Left lung (tissue), 10 donors: Measurements from ENCODE around the gene SIPA1L2. TPM values are rescaled to one million over a fixed set of nuclear protein-coding genes. Genes with fewer than 3 reads are reported as not detected.
A peak's percentile ranks its signal among the peaks of the same experiment; 100 is the strongest.

Experiments used
- ATAC-seq: fragments of 200-7000 bp; cut with Tn5 transposase; one replicate; pipeline ENCODE4 v1.9.1; 2020; ENCODE audit warnings: moderate library complexity
- DNase-seq, 4 donors: peaks; one replicate each; pipeline ENCODE4 v3.0.0-alpha.2; 2013 to 2020
- H3K27ac ChIP-seq, 2 donors: fragments of 200-600 bp; sonication (generic) in 1 of 2; one replicate each; pipeline versions ENCODE4 v1.5.0 to v1.8.0; 2020 to 2021
- H3K27me3 ChIP-seq, 2 donors: fragments of 200-600 bp; sonication (generic) in 1 of 2; one replicate each; pipeline versions ENCODE4 v1.5.0 to v1.8.0; 2020 to 2021
- H3K36me3 ChIP-seq, 2 donors: fragments of 200-600 bp; sonication (generic) in 1 of 2; one replicate each; pipeline versions ENCODE4 v1.5.0 to v1.8.0; 2020 to 2021
- H3K4me1 ChIP-seq, 2 donors: fragments of 200-600 bp; one replicate each; pipeline ENCODE4 v1.8.0; 2021
- H3K4me3 ChIP-seq, 2 donors: fragments of 200-600 bp; sonication (generic) in 1 of 2; one replicate each; pipeline versions ENCODE4 v1.5.0 to v1.8.0; 2020 to 2021; ENCODE audit warnings: mild to moderate bottlenecking in 1 of 2
- H3K9me3 ChIP-seq, 2 donors: fragments of 200-600 bp; sonication (generic) in 1 of 2; one replicate each; pipeline versions ENCODE4 v1.5.0 to v1.8.0; 2020 to 2021
- CTCF ChIP-seq, 2 donors: fragments of 200-600 bp; sonication (generic) in 1 of 2; IDR thresholded peaks; one replicate each; pipeline versions ENCODE4 v1.5.0 to v1.8.0; 2021; ENCODE audit warnings: antibody characterized with exemption in 2 of 2
- intact Hi-C, 2 donors: fragments of 100-400 bp; cut with DNase I; formaldehyde crosslinking; loops; one replicate each; pipeline versions ENCODE4 v1.11.2 to v1.14.2; 2022
- polyA plus RNA-seq, 6 donors: library from polyadenylated mRNA; unstranded; fragments of 120-200 nt; gene quantifications; one replicate each; pipeline ENCODE4 v1.2.1, GENCODE V29; 2013; ENCODE audit not compliant: insufficient read length in 6 of 6
- total RNA-seq, 2 donors: library from RNA; stranded (reverse); fragmentation: NEBNext Ultra II Directional; extraction: Animal tissue kit (Norgen Biotek cat#: 25700); gene quantifications; one replicate each; pipeline ENCODE4 v1.2.1, GENCODE V29; 2021
- donor health status: DM: no; HTN: yes; CAD: no.
- donor health status: DM: no; HTN: no; CAD: no.

Gene SIPA1L2
- total and polyA plus RNA-seq, 8 donors: 19.4 to 29.3 (median 26.9) TPM

- no peaks in the 10 kb centered on the region for H3K36me3 ChIP-seq
- no peak for DNase-seq
- H3K4me1 ChIP-seq: peaks cover 10 to 55% of the 10 kb centered on the region in 2 donors
- H3K27me3 ChIP-seq: no peaks in the 10 kb centered on the region
- ATAC-seq: peak; percentile 42
- intact Hi-C loops: no loop called here
- H3K27ac ChIP-seq: peak overlapping the region; percentile 51 to 87
- TF ChIP-seq CTCF (IDR thresholded peaks at IDR 0.05): no peak
- no peaks in the 10 kb centered on the region for H3K9me3 ChIP-seq
- no peak overlapping the region for H3K4me3 ChIP-seq
These were observed 39.2 kb downstream of the SIPA1L2 start for GRCh38 chr1:232590744-232591082.

GRCh38 chr1:232589812-232590743 lies 39.9 kb downstream of the SIPA1L2 start:
- Histone ChIP-seq H3K27ac (peak overlapping the region; percentile 45 to 87), H3K36me3 (no peaks in the 10 kb centered on the region)
- intact Hi-C loops: no loop called here

GRCh38 chr1:232589111-232589811 lies 40.7 kb downstream of the SIPA1L2 start:
- Histone ChIP-seq H3K27me3 (no peaks in the 10 kb centered on the region), H3K27ac (peak overlapping the region; percentile 45 to 87), H3K4me1 (peaks cover 8 to 57% of the 10 kb centered on the region in 2 donors), H3K4me3 (no peak overlapping the region), H3K9me3 (no peaks in the 10 kb centered on the region), H3K36me3 (no peaks in the 10 kb centered on the region)
- DNase-seq: no peak
- no peak for ATAC-seq
- intact Hi-C loops: no loop called here
- TF ChIP-seq CTCF (IDR thresholded peaks at IDR 0.05): no peak

More at GRCh38 chr1:232589812-232590743, 39.9 kb downstream of the SIPA1L2 start:
- no peaks in the 10 kb centered on the region for H3K9me3 ChIP-seq
- peaks cover 10 to 59% of the 10 kb centered on the region in 2 donors for H3K4me1 ChIP-seq
- DNase-seq: no peak
- peak; percentile 74 for ATAC-seq
- TF ChIP-seq CTCF (IDR thresholded peaks at IDR 0.05): no peak
- H3K4me3 ChIP-seq: no peak overlapping the region
- no peaks in the 10 kb centered on the region for H3K27me3 ChIP-seq

GRCh38 chr1:232587141-232588008 lies 42.6 kb downstream of the SIPA1L2 start:
- DNase-seq: no peak
- Histone ChIP-seq H3K36me3 (no peaks in the 10 kb centered on the region), H3K9me3 (no peaks in the 10 kb centered on the region), H3K27me3 (no peaks in the 10 kb centered on the region), H3K4me1 (peaks cover 7 to 57% of the 10 kb centered on the region in 2 donors), H3K4me3 (no peak overlapping the region), H3K27ac (peak overlapping the region in 1 of 2 donors; percentile 87)
- ATAC-seq: no peak
- intact Hi-C loops: no loop called here
- no peak for TF ChIP-seq CTCF (IDR thresholded peaks at IDR 0.05)
